IPS-NIHi7 (cell line): ENCODE data around the gene GGTLC1.
A peak's percentile ranks its signal among the peaks of the same experiment; 100 is the strongest.

Experiments used
- DNase-seq: peaks from one replicate; pipeline ENCODE4 v3.0.0; 2012; ENCODE audit warnings: mixed read lengths; ENCODE audit errors: extremely low spot score

Gene GGTLC1

DNA sequence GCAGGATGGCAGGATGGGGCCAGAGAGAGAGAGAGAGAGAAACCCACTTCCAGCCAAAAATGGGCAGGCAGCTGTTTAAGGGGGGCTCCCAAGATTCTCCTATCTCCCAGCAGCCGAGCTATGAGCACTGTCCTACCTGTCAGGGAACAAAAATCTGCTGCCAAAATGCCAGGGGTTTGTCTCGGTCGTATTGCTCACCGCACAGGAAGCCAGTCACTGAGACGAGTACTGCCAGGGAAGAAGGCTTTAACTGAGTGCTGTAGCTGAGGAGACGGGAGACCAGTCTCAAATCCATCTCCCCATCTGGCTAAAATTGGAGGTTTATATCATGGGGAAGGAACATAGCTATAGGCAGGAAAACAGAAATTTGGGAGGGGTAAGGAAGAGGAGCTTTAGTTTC, 22.3 kb downstream of the GGTLC1 start:
- no peak for DNase-seq

DNA sequence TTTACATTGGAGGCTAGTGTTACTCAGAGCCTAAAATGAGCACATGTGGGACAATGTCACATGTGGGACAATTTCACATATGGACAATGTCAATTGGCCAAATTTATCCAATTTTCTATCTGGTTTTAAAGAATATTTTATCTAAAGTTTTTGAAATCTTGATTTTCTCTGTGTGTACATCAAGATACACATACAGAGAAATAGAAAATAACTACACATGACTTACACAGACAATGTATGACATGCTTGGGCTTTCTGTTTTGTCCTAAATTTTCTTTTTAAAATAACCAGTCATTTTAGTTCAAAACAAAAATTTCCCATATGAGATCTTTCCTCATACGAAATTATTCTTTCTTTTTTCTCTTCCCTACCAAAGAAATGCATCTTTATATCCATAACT, 24.6 kb downstream of the GGTLC1 start:
- no peak for DNase-seq

DNA sequence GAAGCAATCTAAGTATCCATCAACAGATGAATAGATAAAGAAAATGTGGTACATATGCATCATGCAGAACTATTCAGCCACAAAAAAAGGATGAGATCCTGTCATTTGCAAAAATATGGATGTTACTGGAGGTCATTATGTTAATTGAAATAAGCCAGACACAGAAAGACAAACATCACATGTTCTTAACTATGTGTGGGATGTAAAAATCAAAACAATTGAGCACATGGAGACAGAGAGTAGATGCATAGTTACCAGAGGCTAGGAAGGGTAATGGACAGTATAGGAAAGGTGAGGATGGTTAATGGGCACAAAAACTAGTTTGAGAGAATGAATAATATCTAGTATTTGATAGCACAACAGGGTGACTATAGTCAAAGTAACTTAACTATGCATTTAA, 26.3 kb downstream of the GGTLC1 start:
- DNase-seq, result no peak

DNA sequence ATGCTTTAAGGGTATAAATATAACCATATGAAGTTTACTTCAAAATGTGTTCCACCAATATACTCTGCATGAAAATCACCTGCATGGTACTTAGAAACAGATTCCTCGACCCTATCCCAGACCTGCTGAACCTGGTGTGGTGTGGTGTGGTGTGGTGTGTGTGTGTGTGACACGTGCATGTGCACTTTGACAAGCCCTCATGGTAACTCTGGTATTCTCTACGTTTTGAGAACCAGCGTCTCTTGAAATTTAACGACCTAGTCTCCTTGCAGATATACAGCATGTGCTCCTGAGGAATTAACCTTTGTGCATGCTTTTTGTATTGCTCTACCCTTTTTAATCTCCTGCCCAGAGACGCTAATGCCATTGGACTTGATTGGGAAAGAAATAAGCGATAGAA, 29.5 kb downstream of the GGTLC1 start:
- DNase-seq, result no peak

DNA sequence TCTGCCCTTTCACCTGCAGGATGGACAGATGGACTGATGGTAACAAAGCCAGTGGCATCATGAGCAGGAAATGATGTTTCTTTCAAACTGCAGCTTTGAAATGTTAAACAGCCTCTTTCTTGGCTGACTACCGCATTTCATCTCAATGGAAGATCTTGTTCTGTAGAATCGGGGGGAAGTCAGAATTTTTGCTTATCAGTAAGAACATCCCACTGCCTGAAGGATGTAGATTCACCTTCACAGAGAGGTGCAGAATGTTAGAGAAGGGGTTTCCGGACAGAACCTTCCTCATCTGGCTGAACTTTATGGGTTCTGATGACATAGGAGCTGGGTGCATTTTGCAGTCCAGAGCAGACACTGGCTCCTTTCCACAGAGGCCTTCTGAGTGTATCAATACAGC, 32.7 kb downstream of the GGTLC1 start:
- DNase-seq, result no peak

DNA sequence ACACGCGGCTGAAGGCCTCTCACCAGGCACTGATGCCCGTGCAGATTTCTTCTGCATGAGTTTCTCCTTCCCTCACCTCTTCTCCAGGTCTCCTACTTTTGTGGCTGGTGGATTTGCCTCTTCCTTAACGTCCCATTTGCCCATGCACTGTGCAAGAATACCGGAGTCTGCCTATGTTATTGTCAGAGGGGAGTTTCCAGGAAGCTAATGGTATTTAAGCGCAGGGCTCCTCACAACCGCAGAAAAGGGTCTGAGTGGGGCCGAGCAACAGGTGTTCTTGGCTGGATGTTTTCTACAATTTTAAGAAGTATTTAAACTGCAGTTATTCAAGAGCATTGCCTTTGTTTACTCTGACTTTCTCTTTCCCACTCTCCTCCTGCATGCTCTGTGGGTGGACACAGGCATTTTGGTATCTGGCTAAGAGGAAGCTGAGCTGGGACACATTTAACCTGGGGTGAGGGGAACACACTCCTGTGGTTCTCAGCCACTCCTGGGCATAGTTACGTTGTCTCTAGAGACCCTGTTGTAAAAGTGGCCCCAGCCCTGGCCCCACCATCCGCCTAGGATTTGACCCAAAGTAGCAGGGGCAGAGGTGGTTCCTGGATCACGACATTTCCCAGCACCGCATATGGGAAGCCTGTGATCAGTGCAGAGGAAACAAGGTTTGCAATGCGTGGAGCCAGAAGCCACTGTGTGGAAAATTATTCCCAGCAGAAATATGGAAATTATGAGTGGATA, 34.4 kb downstream of the GGTLC1 start:
- DNase-seq, result no peak

DNA sequence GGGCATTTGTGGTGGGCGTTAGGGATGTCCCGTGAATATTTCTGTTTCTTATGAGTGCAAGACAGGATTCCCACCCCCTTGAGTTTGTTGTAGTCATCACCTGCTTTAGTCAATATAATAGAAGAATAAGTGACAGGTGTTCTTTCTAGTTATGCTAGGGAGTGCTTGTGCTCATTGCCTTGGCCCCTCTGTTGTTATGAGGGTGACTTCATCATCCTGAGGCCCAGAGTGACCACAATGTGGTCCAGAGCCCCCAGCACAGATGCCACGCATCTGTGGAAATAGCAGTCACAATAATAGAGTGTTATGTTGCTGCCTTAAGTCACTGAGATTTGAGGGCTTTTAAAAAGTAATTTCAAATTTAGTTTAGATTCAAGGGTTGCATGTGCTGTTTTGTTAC, 42.4 kb downstream of the GGTLC1 start:
- no peak for DNase-seq

DNA sequence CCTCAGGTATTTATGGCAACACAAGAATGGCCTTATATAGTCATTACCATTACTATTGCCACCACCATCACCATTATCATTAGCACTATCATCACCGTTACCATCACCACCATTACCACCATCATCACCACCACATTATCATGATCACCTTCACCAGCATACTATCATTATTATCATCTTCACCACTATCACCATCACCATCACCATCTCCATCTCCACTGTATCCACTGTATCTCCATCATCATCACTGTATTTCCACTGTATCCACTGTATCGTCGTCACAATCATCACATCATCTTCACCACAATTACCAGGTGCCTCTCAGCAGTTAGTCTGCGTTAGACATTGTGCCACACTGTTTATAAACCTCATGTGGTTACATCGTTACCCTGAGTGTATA, 45.3 kb downstream of the GGTLC1 start:
- no peak for DNase-seq

DNA sequence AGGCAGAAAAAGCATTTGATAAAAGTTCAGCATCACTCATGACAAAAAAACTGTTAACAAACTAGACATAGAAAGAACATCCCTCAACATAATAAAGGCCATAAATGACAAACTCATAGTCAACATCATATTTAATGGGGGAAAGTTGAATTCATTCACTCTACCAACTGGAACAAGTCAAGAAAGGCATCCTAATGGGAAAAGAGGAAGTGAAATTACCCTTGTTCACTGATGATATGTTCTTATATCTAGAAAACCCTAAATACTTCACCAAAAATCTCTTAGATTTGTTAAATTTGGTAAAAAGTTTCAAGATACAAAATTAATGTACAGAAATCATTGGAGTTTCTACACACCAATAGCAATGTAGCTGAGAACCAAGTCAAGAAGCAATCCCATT, 48.9 kb downstream of the GGTLC1 start:
- DNase-seq, result no peak

DNA sequence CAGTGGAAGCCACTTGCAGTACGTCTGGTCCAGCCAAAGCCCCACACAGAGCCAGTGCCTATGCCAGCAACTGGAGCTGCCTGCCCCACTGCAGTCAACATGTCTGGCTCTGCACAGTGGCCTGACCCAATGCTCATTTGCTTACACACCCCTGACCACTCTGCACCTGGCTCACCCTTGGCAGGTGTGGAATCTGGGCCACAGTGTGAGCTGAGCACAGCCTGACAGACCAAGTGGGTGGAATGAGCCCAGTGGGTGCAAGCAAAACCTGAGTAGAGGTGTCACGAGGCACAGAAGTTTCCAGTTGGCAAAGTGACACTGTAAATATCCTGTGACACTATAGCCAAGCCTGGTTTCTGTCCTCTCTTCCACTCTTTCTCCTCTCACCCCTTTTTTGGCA, 49.5 kb downstream of the GGTLC1 start:
- DNase-seq, result no peak

DNA sequence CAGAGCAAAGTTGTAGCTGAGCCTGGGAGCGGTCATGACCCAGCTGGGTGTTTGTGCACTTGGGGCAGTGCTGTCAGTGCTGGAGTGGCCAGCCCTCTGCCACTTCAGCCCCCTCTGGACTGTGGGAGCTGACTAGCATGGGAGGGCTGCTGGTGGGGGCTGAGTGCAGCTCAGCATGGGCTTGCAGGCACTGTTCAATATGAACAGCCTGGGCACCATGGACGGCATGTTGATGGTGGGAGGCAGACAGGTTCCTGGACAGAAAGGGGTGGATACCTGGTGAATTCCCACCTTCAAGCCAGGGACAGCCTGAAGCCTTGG, 50.5 kb downstream of the GGTLC1 start:
- no peak for DNase-seq

DNA sequence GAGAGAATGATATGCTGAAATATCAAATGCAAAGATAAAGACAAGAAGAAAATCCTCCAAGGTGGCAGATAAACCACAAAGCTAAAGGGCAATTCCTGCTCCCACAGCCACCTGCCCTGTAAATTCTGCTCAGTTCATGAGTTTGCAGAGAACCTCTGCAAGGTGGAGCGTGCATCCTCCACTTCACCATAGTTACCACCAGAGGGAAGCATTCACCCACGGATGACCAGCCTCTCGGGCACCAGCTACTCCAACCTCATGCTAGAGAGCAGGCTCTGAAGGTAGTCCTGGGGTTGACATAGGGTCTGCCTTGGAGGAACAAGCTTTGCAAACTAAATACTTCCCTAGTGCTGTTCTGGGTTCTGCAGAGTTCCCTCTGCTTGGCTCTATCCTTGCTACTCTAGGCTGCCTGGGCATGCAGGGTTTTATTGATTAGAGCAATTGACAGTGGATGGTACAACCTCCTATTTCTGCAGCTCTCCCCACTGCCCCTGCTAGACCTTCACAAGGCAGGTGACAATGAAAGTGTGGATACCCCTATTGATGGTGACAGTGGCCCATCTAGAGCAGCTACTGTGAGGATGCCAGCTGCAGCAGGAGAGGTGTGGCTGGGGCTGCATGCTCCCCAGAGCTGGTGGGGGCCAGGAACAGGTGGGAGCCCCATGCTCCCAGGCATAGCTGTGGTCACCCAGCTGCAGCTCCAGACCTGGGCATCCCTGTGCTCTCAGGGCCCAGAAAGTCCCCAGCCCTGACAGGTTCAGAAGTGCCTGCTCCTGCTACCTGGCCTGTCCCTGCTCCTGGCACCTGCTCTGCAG, 51.1 kb downstream of the GGTLC1 start:
- DNase-seq, result peak; percentile 77
